Liver (tissue), 9 donors: ENCODE results near the gene ZSWIM1. TPM values are rescaled to one million over a fixed set of nuclear protein-coding genes. Genes with fewer than 3 reads are reported as not detected.

Source experiments
- DNase-seq: peaks from one replicate; pipeline ENCODE4 v3.0.0-alpha.2; 2017; ENCODE audit warnings: low spot score
- H3K27ac ChIP-seq, 2 donors: one replicate each; pipeline ENCODE4 v1.7.0; 2013; ENCODE audit warnings: inconsistent platforms in 2 of 2, low read length in 2 of 2, control low read depth in 1 of 2, low read depth in 1 of 2, mild to moderate bottlenecking in 1 of 2
- H3K27me3 ChIP-seq, 4 donors: one replicate each; pipeline versions ENCODE4 v1.6.1 to v1.7.0; 2013; ENCODE audit warnings: low read length in 3 of 4, inconsistent platforms in 1 of 4, mild to moderate bottlenecking in 1 of 4, moderate library complexity in 1 of 4; ENCODE audit not compliant: control insufficient read depth in 4 of 4, insufficient read depth in 4 of 4
- H3K36me3 ChIP-seq, 4 donors: one replicate each; pipeline versions ENCODE4 v1.6.1 to v1.7.0; 2013; ENCODE audit warnings: low read length in 3 of 4, mild to moderate bottlenecking in 3 of 4, low read depth in 1 of 4, moderate library complexity in 1 of 4; ENCODE audit not compliant: control insufficient read depth in 4 of 4, insufficient read depth in 3 of 4
- H3K4me1 ChIP-seq, 4 donors: one replicate each; pipeline versions ENCODE4 v1.6.1 to v1.7.0; 2013; ENCODE audit warnings: low read length in 3 of 4, mild to moderate bottlenecking in 3 of 4, moderate library complexity in 1 of 4; ENCODE audit not compliant: control insufficient read depth in 4 of 4, insufficient read depth in 4 of 4
- H3K4me3 ChIP-seq, 3 donors: one replicate each; pipeline versions ENCODE4 v1.6.1 to v1.7.0; 2013; ENCODE audit warnings: low read length in 3 of 3, control low read depth in 1 of 3, low read depth in 1 of 3, mild to moderate bottlenecking in 1 of 3
- H3K9ac ChIP-seq, 2 donors: one replicate each; pipeline ENCODE4 v1.7.0; 2013; ENCODE audit warnings: low read length in 2 of 2, mild to moderate bottlenecking in 2 of 2, moderate library complexity in 2 of 2, control low read depth in 1 of 2, low read depth in 1 of 2
- H3K9me3 ChIP-seq, 4 donors: one replicate each; pipeline versions ENCODE4 v1.6.1 to v1.7.0; 2013; ENCODE audit warnings: low read length in 3 of 4; ENCODE audit not compliant: control insufficient read depth in 4 of 4
- ATF3 ChIP-seq: IDR thresholded peaks from 2 replicates; pipeline ENCODE4 v1.6.1; 2016; ENCODE audit warnings: antibody characterized with exemption
- CTCF ChIP-seq: fragments of 150-350 bp; IDR thresholded peaks from 2 replicates; pipeline ENCODE4 v1.5.1; 2017; ENCODE audit warnings: improper control_type of control experiment, low read depth, low read length; ENCODE audit not compliant: missing input control
- EGR1 ChIP-seq, 2 donors: IDR thresholded peaks; 2 replicates each; pipeline ENCODE4 v1.6.1; 2016 to 2018; ENCODE audit warnings: antibody characterized with exemption in 2 of 2, low read depth in 2 of 2
- FOXA1 ChIP-seq: IDR thresholded peaks from 2 replicates; pipeline ENCODE4 v1.6.1; 2016; ENCODE audit warnings: antibody characterized with exemption
- FOXA2 ChIP-seq: IDR thresholded peaks from 2 replicates; pipeline ENCODE4 v1.6.1; 2016; ENCODE audit warnings: antibody characterized with exemption
- GABPA ChIP-seq, 2 donors: IDR thresholded peaks in 1 of 2; conservative IDR thresholded peaks in 1 of 2; 2 replicates each; pipeline ENCODE4 v1.6.1; 2016; ENCODE audit warnings: antibody characterized with exemption in 2 of 2, mild to moderate bottlenecking in 1 of 2, moderate library complexity in 1 of 2
- HNF4A ChIP-seq, 2 donors: conservative IDR thresholded peaks; 2 replicates each; pipeline ENCODE4 v1.6.1; 2016; ENCODE audit warnings: antibody characterized with exemption in 2 of 2, mild to moderate bottlenecking in 2 of 2
- HNF4G ChIP-seq: IDR thresholded peaks from 2 replicates; pipeline ENCODE4 v1.6.1; 2016; ENCODE audit warnings: antibody characterized with exemption
- JUND ChIP-seq, 2 donors: IDR thresholded peaks; 2 replicates each; pipeline ENCODE4 v1.6.1; 2016; ENCODE audit warnings: antibody characterized with exemption in 2 of 2
- MAX ChIP-seq: IDR thresholded peaks from 2 replicates; pipeline ENCODE4 v1.6.1; 2016; ENCODE audit warnings: antibody characterized with exemption
- NR2F2 ChIP-seq: IDR thresholded peaks from 2 replicates; pipeline ENCODE4 v1.6.1; 2016; ENCODE audit warnings: antibody characterized with exemption
- RAD21 ChIP-seq, 2 donors: IDR thresholded peaks; 2 replicates each; pipeline ENCODE4 v1.6.1; 2016; ENCODE audit warnings: antibody characterized with exemption in 2 of 2, mild to moderate bottlenecking in 2 of 2
- REST ChIP-seq: IDR thresholded peaks from 2 replicates; pipeline ENCODE4 v1.6.1; 2016; ENCODE audit warnings: antibody characterized with exemption, mild to moderate bottlenecking
- RXRA ChIP-seq, 2 donors: IDR thresholded peaks; 2 replicates each; pipeline ENCODE4 v1.6.1; 2017 to 2018; ENCODE audit warnings: antibody characterized with exemption in 2 of 2, mild to moderate bottlenecking in 1 of 2
- SP1 ChIP-seq: IDR thresholded peaks from 2 replicates; pipeline ENCODE4 v1.6.1; 2018; ENCODE audit warnings: antibody characterized with exemption, mild to moderate bottlenecking
- TAF1 ChIP-seq: conservative IDR thresholded peaks from 2 replicates; pipeline ENCODE4 v1.6.1; 2016; ENCODE audit warnings: antibody characterized with exemption, mild to moderate bottlenecking
- YY1 ChIP-seq: IDR thresholded peaks from 2 replicates; pipeline ENCODE4 v1.6.1; 2016; ENCODE audit warnings: antibody characterized with exemption, mild to moderate bottlenecking
- ZBTB33 ChIP-seq: IDR thresholded peaks from 2 replicates; pipeline ENCODE4 v1.6.1; 2016; ENCODE audit warnings: antibody characterized with exemption
- WGBS: extraction: QIAGEN DNeasy Blood & Tissue Kit; methylation state at CpG from one replicate; pipeline ENCODE4 v1.1.7; 2013; 5-methylcytosine and 5-hydroxymethylcytosine counted together
- polyA plus RNA-seq, 2 donors: library from polyadenylated mRNA; stranded (reverse) in 1 of 2; unstranded in 1 of 2; fragments of 200-250 nt in 1 of 2; fragments of >200 nt in 1 of 2; fragmentation: Nextera tagmentation in 1 of 2; extraction: Ambion mirVana in 1 of 2; gene quantifications; one replicate each; pipeline versions ENCODE4 v1.2.1 to v1.2.3, GENCODE V29; 2013 to 2015
- total RNA-seq, 2 donors: library from RNA; depleted of rRNA; stranded (reverse); fragments of >200 nt; gene quantifications; one replicate each; pipeline ENCODE4 v1.2.3, GENCODE V29; 2014
- donor health status: healthy.
- donor health status: healthy.
- donor health status: healthy.
- donor health status: healthy.
- donor health status: healthy.

ZSWIM1 gene
- total and polyA plus RNA-seq, 4 donors, result 2.1 to 5.0 (median 2.3) TPM

GRCh38 chr20:45835329-45835765, 45.7 kb upstream of the ZSWIM1 start:
- Histone ChIP-seq H3K9me3 (no peaks in the 10 kb centered on the region), H3K4me1 (peaks cover 4 to 14% (median 9%) of the 10 kb centered on the region in 4 donors), H3K27me3 (no peaks in the 10 kb centered on the region), H3K27ac (no peak overlapping the region), H3K36me3 (peaks cover 0 to 4% (median under 1%) of the 10 kb centered on the region in 4 donors), H3K9ac (no peak overlapping the region), H3K4me3 (no peak overlapping the region)
- TF ChIP-seq YY1, result no peak
- TF ChIP-seq NR2F2, result no peak
- no peak for TF ChIP-seq ATF3
- TF ChIP-seq EGR1 (IDR thresholded peaks at IDR 0.05; ENCODE audit: low read depth in 2 of 2), result no peak
- TF ChIP-seq RXRA (IDR thresholded peaks at IDR 0.05), result no peak
- TF ChIP-seq HNF4A (conservative IDR thresholded peaks at IDR 0.05), result no peak
- TF ChIP-seq ZBTB33, result no peak
- no peak for DNase-seq
- WGBS, result 68% methylated on average over 3 of the region's 3 CpGs

- no peak overlapping the region for H3K9ac ChIP-seq
- no peak for DNase-seq
- H3K9me3 ChIP-seq, result no peaks in the 10 kb centered on the region
- TF ChIP-seq JUND (IDR thresholded peaks at IDR 0.05), result no peak
- H3K36me3 ChIP-seq, result peaks cover 0 to 5% (median under 1%) of the 10 kb centered on the region in 4 donors
- 97% methylated on average over 5 of the region's 5 CpGs for WGBS
- no peak overlapping the region for H3K27ac ChIP-seq
- H3K4me1 ChIP-seq, result peaks cover 4 to 14% (median 9%) of the 10 kb centered on the region in 4 donors
- no peak overlapping the region for H3K4me3 ChIP-seq
- no peaks in the 10 kb centered on the region for H3K27me3 ChIP-seq
Measured at GRCh38 chr20:45835825-45836224, 45.2 kb upstream of the ZSWIM1 start.

GRCh38 chr20:45836841-45837240, 44.2 kb upstream of the ZSWIM1 start:
- Histone ChIP-seq H3K9me3 (no peaks in the 10 kb centered on the region), H3K9ac (no peak overlapping the region), H3K27ac (no peak overlapping the region), H3K4me3 (no peak overlapping the region), H3K27me3 (no peaks in the 10 kb centered on the region), H3K4me1 (peaks cover 4 to 14% (median 9%) of the 10 kb centered on the region in 4 donors), H3K36me3 (peaks cover 0 to 9% (median 3%) of the 10 kb centered on the region in 4 donors)
- WGBS, result 76% methylated on average over 1 of the region's 1 CpG
- no peak for DNase-seq
- TF ChIP-seq ZBTB33 (no peak), TAF1 (no peak), FOXA2 (no peak), HNF4G (no peak), RXRA (IDR thresholded peaks at IDR 0.05) (no peak), HNF4A (conservative IDR thresholded peaks at IDR 0.05) (no peak), REST (no peak), ATF3 (no peak), CTCF (no peak), YY1 (no peak), SP1 (no peak), FOXA1 (no peak), RAD21 (IDR thresholded peaks at IDR 0.05) (no peak), GABPA (IDR thresholded peaks at IDR 0.05 in 1 of 2, conservative IDR thresholded peaks at IDR 0.05 in 1 of 2) (no peak), MAX (no peak), JUND (IDR thresholded peaks at IDR 0.05) (no peak), NR2F2 (no peak), EGR1 (IDR thresholded peaks at IDR 0.05; ENCODE audit: low read depth in 2 of 2) (no peak)
